Upper lobe of right lung (tissue), 1 donor: ENCODE results near the gene DUSP2. TPM values are rescaled to one million over a fixed set of nuclear protein-coding genes. Genes with fewer than 3 reads are reported as not detected.

ENCODE experiments used
- ATAC-seq: fragments of 200-7000 bp; cut with Tn5 transposase; one replicate; pipeline ENCODE4 v1.9.1; 2020; ENCODE audit warnings: mild to moderate bottlenecking, moderate library complexity
- DNase-seq: peaks from one replicate; pipeline ENCODE4 v3.0.0-alpha.2; 2020
- H3K27ac ChIP-seq: fragments of 200-600 bp; one replicate; pipeline ENCODE4 v1.8.0; 2022
- H3K27me3 ChIP-seq: fragments of 200-600 bp; one replicate; pipeline ENCODE4 v1.8.0; 2022; ENCODE audit warnings: mild to moderate bottlenecking
- H3K36me3 ChIP-seq: fragments of 200-600 bp; one replicate; pipeline ENCODE4 v1.8.0; 2022
- H3K4me1 ChIP-seq: fragments of 200-600 bp; one replicate; pipeline ENCODE4 v1.8.0; 2022
- H3K4me3 ChIP-seq: fragments of 200-600 bp; one replicate; pipeline ENCODE4 v1.8.0; 2022; ENCODE audit warnings: mild to moderate bottlenecking
- H3K9me3 ChIP-seq: fragments of 200-600 bp; one replicate; pipeline ENCODE4 v1.8.0; 2022
- intact Hi-C: fragments of 100-400 bp; cut with DNase I; formaldehyde crosslinking; loops from one replicate; pipeline ENCODE4 v1.11.0; 2022
- long read RNA-seq: library from polyadenylated mRNA; unstranded; transcript quantifications from one replicate; pipeline ENCODE4 v2.0.0, GENCODE V29; 2021
- total RNA-seq: library from RNA; stranded (reverse); fragmentation: NEBNext Ultra II Directional; extraction: Animal tissue kit (Norgen Biotek cat#: 25700); gene quantifications from one replicate; pipeline ENCODE4 v1.2.1, GENCODE V29; 2021
- TF ChIP-seq, protein P1 (sequence below): fragments of 200-600 bp; IDR thresholded peaks from one replicate; pipeline ENCODE4 v1.8.0; 2022; ENCODE audit warnings: antibody characterized with exemption
- donor health status: DM: no; HTN: yes; CAD: no; lungs with severe emphysema.

DUSP2 gene, protein sequence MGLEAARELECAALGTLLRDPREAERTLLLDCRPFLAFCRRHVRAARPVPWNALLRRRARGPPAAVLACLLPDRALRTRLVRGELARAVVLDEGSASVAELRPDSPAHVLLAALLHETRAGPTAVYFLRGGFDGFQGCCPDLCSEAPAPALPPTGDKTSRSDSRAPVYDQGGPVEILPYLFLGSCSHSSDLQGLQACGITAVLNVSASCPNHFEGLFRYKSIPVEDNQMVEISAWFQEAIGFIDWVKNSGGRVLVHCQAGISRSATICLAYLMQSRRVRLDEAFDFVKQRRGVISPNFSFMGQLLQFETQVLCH
- 4.4 TPM for total RNA-seq
- long read RNA-seq, transcript DUSP2-201 (4 exons, 1,688 nt) = major isoform, 6 of 8 reads
- long read RNA-seq, partial matches to known transcripts = 0 of 8 reads
- long read RNA-seq, other reads (novel, unspliced or antisense) = 2 of 8 reads

DNA sequence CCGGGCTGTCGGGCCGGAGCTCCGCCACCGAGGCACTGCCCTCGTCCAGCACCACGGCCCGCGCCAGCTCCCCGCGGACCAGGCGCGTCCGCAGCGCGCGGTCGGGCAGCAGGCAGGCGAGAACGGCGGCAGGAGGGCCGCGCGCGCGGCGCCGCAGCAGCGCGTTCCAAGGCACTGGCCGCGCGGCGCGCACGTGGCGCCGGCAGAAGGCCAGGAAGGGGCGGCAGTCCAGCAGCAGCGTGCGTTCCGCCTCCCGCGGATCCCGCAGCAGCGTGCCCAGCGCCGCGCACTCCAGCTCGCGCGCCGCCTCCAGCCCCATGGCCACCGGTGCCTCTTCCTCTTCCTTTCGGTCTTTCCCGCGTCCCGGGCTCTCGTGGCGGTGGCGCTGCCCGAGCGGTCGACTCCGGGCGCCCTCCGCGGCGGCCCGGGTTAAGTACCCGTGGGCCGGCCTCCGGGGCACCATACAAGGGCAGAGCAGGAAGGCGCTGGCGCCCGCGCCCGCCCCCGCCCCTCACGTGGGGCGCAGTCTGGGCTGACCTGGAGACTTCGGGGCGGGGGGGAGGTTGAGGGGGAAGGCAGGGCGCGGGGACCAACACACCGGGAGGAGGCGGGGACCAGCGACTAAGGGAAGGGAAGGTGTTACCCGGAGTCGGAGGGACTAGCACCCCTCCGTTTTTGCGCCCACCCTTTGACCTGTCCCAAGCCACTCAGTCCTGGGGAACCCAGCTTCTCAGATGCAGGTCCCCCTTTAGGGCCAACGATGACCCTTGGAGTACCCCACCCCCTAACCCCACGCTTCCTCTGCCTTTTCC, at the start of gene DUSP2:
DUSP2 (minus strand) TSS at position 405 of the 812 bp plus-strand sequence; CDS start at position 319, 86 bp downstream.
- Histone ChIP-seq H3K4me1 (peaks cover 27% of the 10 kb centered on the region), H3K4me3 (peak within 1 kb of the TSS; percentile 60), H3K36me3 (no peaks in the 10 kb centered on the region), H3K27me3 (peaks cover 4% of the 10 kb centered on the region), H3K9me3 (no peaks in the 10 kb centered on the region), H3K27ac (peak within 1 kb of the TSS; percentile 63)
- intact Hi-C loops = no loop called here
- peak; percentile 90 for ATAC-seq
- TF ChIP-seq, protein P1, sequence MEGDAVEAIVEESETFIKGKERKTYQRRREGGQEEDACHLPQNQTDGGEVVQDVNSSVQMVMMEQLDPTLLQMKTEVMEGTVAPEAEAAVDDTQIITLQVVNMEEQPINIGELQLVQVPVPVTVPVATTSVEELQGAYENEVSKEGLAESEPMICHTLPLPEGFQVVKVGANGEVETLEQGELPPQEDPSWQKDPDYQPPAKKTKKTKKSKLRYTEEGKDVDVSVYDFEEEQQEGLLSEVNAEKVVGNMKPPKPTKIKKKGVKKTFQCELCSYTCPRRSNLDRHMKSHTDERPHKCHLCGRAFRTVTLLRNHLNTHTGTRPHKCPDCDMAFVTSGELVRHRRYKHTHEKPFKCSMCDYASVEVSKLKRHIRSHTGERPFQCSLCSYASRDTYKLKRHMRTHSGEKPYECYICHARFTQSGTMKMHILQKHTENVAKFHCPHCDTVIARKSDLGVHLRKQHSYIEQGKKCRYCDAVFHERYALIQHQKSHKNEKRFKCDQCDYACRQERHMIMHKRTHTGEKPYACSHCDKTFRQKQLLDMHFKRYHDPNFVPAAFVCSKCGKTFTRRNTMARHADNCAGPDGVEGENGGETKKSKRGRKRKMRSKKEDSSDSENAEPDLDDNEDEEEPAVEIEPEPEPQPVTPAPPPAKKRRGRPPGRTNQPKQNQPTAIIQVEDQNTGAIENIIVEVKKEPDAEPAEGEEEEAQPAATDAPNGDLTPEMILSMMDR = no peak
- peak; percentile 93 for DNase-seq

DNA sequence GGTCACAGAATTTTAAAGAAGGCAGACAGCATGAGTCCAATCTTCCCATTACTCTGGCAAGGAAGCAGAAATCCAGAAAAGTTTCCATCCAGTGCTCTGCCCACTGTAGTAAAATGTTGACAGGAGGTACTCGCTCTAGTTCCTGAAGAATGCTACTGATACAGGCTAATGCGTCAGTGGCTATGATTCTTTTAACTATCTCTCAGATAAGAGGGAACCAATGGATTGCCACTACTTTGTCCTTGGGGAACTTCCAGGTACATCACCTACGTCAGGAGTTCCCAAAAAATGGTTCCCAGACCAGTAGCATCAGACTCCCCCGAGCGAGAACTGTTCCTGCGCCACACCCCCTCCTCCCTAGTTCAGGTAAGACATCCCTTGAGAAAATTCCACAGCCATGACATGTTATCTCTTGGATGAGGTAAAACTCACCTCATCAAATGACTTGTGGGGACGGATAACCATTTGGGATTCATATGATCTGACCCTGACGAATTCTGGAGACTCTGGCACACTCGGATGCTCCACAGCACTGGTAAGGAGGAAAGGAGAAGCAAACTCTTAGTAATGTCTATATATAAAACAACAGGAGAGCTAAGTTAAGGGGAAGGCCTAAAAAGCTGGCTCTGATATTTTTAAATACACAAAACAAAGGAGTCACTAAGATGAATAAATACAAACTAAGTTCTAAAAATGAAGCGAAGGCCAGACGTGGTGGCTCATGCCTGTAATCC, 46.9 kb upstream of the DUSP2 start:
- Histone ChIP-seq H3K27ac (no peak overlapping the region), H3K4me1 (peaks cover 8% of the 10 kb centered on the region), H3K36me3 (peaks cover 75% of the 10 kb centered on the region), H3K4me3 (no peak overlapping the region), H3K27me3 (no peaks in the 10 kb centered on the region), H3K9me3 (no peaks in the 10 kb centered on the region)
- DNase-seq = no peak
- no peak for ATAC-seq
- TF ChIP-seq, protein P1 = no peak
- intact Hi-C loops = no loop called here

DNA sequence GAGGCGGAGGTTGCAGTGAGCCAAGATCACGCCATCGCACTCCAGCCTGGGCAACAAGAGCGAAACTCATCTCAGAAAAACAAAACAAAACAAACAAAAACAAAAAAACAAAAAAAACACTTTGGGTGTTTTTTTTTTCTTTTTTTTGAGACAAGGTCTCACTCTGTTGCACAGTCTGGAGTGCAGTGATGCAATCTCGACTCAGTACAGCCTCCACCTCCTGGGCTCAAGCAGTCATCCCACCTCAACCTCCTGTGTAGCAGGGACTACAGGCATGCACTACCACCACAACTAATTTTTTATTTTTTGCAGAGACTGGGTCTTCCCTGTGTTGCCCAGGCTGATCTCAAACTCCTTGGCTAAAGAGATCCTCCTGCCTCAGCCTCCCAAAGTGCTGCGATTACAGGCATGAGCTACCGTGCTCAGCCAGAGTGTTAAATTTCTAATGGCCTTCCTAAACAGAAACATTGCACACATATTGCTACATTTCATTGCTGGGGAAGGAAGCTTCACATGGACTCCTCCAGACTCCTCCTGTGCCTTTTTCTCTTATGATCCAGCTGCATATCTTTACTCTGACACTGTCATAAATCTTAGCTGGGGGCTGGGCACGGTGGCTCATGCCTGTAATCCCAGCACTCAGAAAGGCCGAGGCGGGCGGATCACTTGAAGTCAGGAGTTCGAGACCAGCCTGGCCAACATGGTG, 43.7 kb upstream of the DUSP2 start:
- Histone ChIP-seq H3K36me3 (peaks cover 92% of the 10 kb centered on the region), H3K27me3 (no peaks in the 10 kb centered on the region), H3K9me3 (no peaks in the 10 kb centered on the region), H3K4me3 (no peak overlapping the region), H3K4me1 (no peaks in the 10 kb centered on the region), H3K27ac (no peak overlapping the region)
- no peak for DNase-seq
- no peak for ATAC-seq
- intact Hi-C loops = no loop called here
- TF ChIP-seq, protein P1 = no peak

DNA sequence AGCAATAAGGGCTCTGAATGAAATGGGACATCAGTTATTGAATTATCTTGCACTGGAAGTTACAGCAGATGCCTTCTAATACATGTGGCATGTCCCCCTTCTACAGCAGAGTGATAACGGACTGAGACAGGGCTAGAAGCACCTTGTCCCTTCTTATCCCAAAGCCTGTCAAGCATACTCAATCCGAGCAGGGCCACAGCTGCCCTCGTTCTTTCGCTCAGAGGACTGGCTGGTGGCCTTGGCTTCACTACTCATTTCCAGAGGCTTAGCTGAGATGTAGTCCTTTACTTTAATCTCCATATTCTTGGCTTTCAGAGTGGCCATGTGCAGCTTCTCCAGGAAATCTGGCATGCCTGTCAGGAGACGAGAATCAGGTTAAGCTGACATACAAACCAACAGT, 41.3 kb upstream of the DUSP2 start:
- H3K9me3 ChIP-seq = no peaks in the 10 kb centered on the region
- no peak overlapping the region for H3K4me3 ChIP-seq
- intact Hi-C loops = no loop called here
- H3K36me3 ChIP-seq = peaks cover 72% of the 10 kb centered on the region
- no peak for DNase-seq
- no peaks in the 10 kb centered on the region for H3K4me1 ChIP-seq
- H3K27me3 ChIP-seq = no peaks in the 10 kb centered on the region
- TF ChIP-seq, protein P1 = no peak
- no peak for ATAC-seq
- H3K27ac ChIP-seq = no peak overlapping the region

DNA sequence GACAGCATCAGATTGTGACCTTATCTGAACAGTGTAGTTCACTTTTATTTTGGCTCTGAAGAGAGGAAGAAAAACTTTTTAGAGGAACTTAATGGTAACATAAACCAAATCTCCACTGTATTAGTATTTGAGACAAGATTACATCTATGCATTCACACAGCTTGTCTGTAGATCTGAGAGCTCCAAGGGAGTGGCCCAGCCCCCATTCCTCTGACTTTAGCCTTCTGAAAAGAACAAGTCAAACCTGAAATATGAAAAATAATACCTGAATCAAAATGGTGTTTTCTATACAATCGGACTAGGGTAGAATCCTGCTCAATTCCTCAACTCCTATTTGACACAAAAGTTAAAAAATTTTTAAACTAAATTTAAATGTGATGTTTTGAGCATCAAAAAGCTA, 40.3 kb upstream of the DUSP2 start:
- DNase-seq (no peak), ATAC-seq (no peak)
- H3K36me3 ChIP-seq = peaks cover 62% of the 10 kb centered on the region
- no peaks in the 10 kb centered on the region for H3K9me3 ChIP-seq
- intact Hi-C loops = no loop called here
- no peaks in the 10 kb centered on the region for H3K27me3 ChIP-seq
- no peak overlapping the region for H3K4me3 ChIP-seq
- H3K4me1 ChIP-seq = no peaks in the 10 kb centered on the region
- TF ChIP-seq, protein P1 = no peak
- H3K27ac ChIP-seq = no peak overlapping the region
